Vagina (tissue), 2 donors: ENCODE measurements around the gene KATNIP. TPM values are rescaled to one million over a fixed set of nuclear protein-coding genes. Genes with fewer than 3 reads are reported as not detected.

ENCODE experiments used
- DNase-seq, 2 donors: peaks; one replicate each; pipeline ENCODE4 v3.0.0-alpha.2; 2017; ENCODE audit errors: extremely low spot score in 2 of 2
- H3K27ac ChIP-seq: fragments of 200-600 bp; sonication (generic); one replicate; pipeline ENCODE4 v1.5.1; 2019
- H3K27me3 ChIP-seq: fragments of 200-600 bp; sonication (generic); one replicate; pipeline ENCODE4 v1.5.1; 2019
- H3K36me3 ChIP-seq, 2 donors: fragments of 200-600 bp; sonication (generic); one replicate each; pipeline ENCODE4 v1.5.1; 2017 to 2019
- H3K4me1 ChIP-seq: fragments of 200-600 bp; sonication (generic); one replicate; pipeline ENCODE4 v1.5.1; 2019
- H3K4me3 ChIP-seq, 2 donors: fragments of 200-600 bp; sonication (generic); 1 replicate in 1 of 2; 2 replicates in 1 of 2; pipeline ENCODE4 v1.5.1; 2016 to 2019
- H3K9me3 ChIP-seq: fragments of 200-600 bp; sonication (generic); one replicate; pipeline ENCODE4 v1.5.1; 2019
- POLR2A ChIP-seq, 2 donors: fragments of 450-650 bp; IDR thresholded peaks; one replicate each; pipeline ENCODE4 v1.6.1; 2017; ENCODE audit warnings: antibody characterized with exemption in 2 of 2, mild to moderate bottlenecking in 2 of 2, moderate library complexity in 2 of 2
- POLR2AphosphoS5 ChIP-seq, 2 donors: sonication (generic); formaldehyde crosslinking; IDR thresholded peaks; one replicate each; pipeline ENCODE4 v1.9.0; 2017; ENCODE audit warnings: antibody characterized with exemption in 2 of 2, mild to moderate bottlenecking in 2 of 2, low read depth in 1 of 2; ENCODE audit not compliant: insufficient read depth in 1 of 2
- intact Hi-C: fragments of 100-400 bp; cut with DNase I; formaldehyde crosslinking; loops from one replicate; pipeline ENCODE4 v1.15.1; 2023
- total RNA-seq: library from RNA; depleted of rRNA; stranded (reverse); fragments of >200 nt; gene quantifications from one replicate; pipeline ENCODE4 v1.2.3, GENCODE V29; 2016
- TF ChIP-seq, protein P1 (sequence below), 3 experiments: fragments of 450-650 bp in 2 of 3; fragments of 200-600 bp in 1 of 3; sonication (generic) in 1 of 3; IDR thresholded peaks; one replicate each; pipeline ENCODE4 v1.5.1; 2017 to 2019; ENCODE audit warnings: antibody characterized with exemption in 3 of 3, mild to moderate bottlenecking in 2 of 3, moderate library complexity in 2 of 3

KATNIP gene
- total RNA-seq, 1 donor from 2014 or later, result 27.0 TPM

DNA sequence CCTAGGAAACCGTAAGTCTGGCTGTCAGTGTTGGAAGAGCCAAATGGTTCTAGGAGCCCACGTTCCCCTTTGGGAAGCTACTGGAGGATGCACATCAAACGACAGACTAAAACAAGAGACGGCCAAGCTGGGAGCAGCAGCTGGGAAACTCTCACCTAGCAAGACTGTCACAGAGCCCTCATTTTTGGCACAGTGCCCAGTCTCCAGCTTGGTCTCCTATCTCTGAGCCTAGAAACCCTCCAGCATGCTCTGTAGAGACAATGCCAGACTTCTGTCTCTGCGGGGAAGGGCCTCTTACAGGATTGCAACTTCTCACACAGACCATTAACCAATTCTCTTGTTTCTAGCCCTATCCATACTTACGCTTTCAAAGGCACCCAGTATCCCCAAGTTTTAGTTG lies 23.8 kb upstream of the KATNIP start:
- H3K4me3 ChIP-seq, result no peak overlapping the region
- DNase-seq, result no peak
- peaks cover 0 to 79% of the 10 kb centered on the region in 2 donors for H3K36me3 ChIP-seq
- no peaks in the 10 kb centered on the region for H3K9me3 ChIP-seq
- H3K4me1 ChIP-seq, result no peaks in the 10 kb centered on the region
- no peak for TF ChIP-seq POLR2A (IDR thresholded peaks at IDR 0.05)
- TF ChIP-seq POLR2AphosphoS5 (IDR thresholded peaks at IDR 0.05; ENCODE audit: insufficient read depth in 1 of 2, low read depth in 1 of 2), result no peak
- TF ChIP-seq, protein P1, sequence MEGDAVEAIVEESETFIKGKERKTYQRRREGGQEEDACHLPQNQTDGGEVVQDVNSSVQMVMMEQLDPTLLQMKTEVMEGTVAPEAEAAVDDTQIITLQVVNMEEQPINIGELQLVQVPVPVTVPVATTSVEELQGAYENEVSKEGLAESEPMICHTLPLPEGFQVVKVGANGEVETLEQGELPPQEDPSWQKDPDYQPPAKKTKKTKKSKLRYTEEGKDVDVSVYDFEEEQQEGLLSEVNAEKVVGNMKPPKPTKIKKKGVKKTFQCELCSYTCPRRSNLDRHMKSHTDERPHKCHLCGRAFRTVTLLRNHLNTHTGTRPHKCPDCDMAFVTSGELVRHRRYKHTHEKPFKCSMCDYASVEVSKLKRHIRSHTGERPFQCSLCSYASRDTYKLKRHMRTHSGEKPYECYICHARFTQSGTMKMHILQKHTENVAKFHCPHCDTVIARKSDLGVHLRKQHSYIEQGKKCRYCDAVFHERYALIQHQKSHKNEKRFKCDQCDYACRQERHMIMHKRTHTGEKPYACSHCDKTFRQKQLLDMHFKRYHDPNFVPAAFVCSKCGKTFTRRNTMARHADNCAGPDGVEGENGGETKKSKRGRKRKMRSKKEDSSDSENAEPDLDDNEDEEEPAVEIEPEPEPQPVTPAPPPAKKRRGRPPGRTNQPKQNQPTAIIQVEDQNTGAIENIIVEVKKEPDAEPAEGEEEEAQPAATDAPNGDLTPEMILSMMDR (IDR thresholded peaks at IDR 0.05), result no peak
- intact Hi-C loops, result no loop called here
- H3K27me3 ChIP-seq, result no peaks in the 10 kb centered on the region
- H3K27ac ChIP-seq, result no peak overlapping the region

DNA sequence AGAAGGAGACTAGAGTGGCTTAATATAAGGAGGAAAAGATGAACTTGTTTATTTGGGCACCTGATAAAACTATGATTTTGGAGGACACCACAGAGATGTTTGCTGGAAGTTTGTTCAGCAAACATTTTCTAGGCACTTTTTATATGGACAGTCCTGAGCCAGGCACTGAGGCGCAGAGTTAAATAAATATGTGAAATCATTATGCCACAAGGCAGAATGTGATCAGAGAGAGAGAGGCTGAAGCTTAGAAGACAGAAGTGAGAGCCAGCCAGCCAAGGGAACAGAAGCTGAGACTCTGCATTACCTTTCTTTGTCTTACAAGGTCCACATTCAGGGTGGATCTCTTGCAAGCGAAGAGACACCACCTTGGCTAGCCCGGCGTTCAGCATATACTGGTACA lies 21.6 kb upstream of the KATNIP start:
- Histone ChIP-seq H3K9me3 (no peaks in the 10 kb centered on the region), H3K4me3 (no peak overlapping the region), H3K27ac (no peak overlapping the region), H3K36me3 (peaks cover 0 to 97% of the 10 kb centered on the region in 2 donors), H3K27me3 (no peaks in the 10 kb centered on the region), H3K4me1 (no peaks in the 10 kb centered on the region)
- no peak for TF ChIP-seq POLR2A (IDR thresholded peaks at IDR 0.05)
- TF ChIP-seq, protein P1 (IDR thresholded peaks at IDR 0.05), result no peak
- TF ChIP-seq POLR2AphosphoS5 (IDR thresholded peaks at IDR 0.05; ENCODE audit: insufficient read depth in 1 of 2, low read depth in 1 of 2), result no peak
- no peak for DNase-seq
- intact Hi-C loops, result no loop called here

DNA sequence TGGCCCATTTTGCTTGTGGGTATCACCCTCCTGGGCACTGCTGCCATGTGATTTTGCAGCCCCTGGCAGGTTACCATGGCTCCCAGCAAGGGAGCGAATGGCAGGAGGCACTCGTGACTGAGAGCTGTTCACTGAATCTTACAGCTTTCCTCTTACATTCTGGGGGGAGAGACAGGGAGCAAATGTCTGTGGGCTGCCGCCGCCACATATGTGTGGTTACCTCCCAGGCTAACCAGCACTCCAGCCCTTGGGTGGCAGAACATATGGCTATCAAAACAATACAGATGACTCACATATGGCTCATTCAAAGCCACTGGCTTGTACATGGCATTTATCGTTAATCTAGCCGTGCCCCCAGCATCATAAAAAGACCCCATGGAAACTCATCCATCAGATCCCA lies 20.0 kb upstream of the KATNIP start:
- TF ChIP-seq POLR2A (IDR thresholded peaks at IDR 0.05) (no peak), POLR2AphosphoS5 (IDR thresholded peaks at IDR 0.05; ENCODE audit: insufficient read depth in 1 of 2, low read depth in 1 of 2) (no peak)
- TF ChIP-seq, protein P1 (IDR thresholded peaks at IDR 0.05), result no peak
- H3K27me3 ChIP-seq, result no peaks in the 10 kb centered on the region
- peaks cover 0 to 92% of the 10 kb centered on the region in 2 donors for H3K36me3 ChIP-seq
- no peak overlapping the region for H3K4me3 ChIP-seq
- H3K4me1 ChIP-seq, result no peaks in the 10 kb centered on the region
- H3K27ac ChIP-seq, result no peak overlapping the region
- no peaks in the 10 kb centered on the region for H3K9me3 ChIP-seq
- intact Hi-C loops, result no loop called here
- DNase-seq, result no peak

DNA sequence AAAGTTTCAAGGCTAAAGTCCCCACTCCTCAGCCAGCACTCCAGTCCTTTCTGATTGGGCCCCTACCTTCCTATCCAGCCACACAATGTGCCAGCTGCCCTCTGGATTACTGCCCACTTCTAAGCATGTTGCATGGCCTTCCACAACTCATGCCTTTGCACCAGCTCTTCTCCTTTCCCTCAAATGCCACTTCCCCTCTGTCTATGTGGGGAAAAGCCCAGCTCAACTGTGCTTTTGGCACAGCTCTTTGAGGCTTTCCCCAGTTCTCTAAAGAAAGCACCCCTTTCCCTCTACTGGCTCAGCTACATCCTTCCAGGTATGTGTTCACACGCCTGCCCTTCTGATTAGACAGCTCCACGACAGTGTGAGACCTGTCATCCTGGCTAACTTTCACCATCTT lies 18.8 kb upstream of the KATNIP start:
- intact Hi-C loops, result no loop called here
- TF ChIP-seq, protein P1 (IDR thresholded peaks at IDR 0.05), result no peak
- TF ChIP-seq POLR2AphosphoS5 (IDR thresholded peaks at IDR 0.05; ENCODE audit: insufficient read depth in 1 of 2, low read depth in 1 of 2), result no peak
- TF ChIP-seq POLR2A (IDR thresholded peaks at IDR 0.05), result no peak
- no peak for DNase-seq
- Histone ChIP-seq H3K9me3 (no peaks in the 10 kb centered on the region), H3K27me3 (no peaks in the 10 kb centered on the region), H3K36me3 (peaks cover 0 to 92% of the 10 kb centered on the region in 2 donors), H3K4me1 (no peaks in the 10 kb centered on the region), H3K27ac (no peak overlapping the region), H3K4me3 (no peak overlapping the region)

DNA sequence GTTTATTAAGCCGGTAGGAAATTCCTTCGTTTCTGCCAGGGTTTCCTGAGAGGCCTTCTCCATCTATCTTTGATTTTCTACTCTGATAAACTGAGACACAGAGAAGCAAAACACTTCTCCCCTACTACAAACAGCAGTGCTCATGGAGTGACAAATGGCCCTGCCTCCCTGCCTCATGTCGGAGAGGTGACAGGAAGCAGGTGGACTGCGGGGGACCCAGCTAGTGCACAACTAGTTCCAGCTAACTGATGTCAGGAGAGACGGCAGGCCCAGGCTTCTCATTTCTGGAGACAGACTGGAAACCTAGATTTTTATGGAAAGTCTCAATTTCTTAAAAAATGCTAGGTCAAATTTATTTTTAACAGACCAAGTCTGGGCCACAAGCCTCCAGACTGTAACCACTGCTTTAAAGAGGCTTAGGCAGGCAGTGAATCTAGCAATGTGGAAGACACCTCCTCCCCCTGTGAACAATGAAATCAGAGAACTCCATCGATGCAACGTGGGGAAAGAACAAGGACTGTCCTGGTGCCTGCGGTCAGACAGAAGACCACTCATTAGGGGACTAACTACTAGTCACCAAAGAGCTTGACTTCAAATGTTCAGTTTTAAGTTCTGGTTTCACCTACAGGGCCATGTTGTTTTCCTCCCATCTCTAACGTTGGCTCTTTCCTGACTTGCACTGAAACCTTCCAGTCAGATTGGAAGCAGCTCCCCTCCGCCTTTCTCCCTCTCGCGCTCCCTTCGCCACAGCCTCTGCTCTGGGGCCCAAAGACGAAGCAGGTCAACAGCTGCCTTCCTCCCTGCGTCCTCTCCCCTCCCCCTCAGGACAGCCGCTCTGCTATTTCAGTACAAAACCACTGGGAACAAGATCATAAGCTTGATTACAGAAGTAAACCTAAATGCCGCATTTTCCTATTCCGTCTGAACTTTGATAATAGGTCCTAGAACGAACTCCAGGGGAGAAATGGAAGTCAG lies 17.8 kb upstream of the KATNIP start:
- no peaks in the 10 kb centered on the region for H3K4me1 ChIP-seq
- intact Hi-C loops, result no loop called here
- TF ChIP-seq POLR2AphosphoS5 (IDR thresholded peaks at IDR 0.05; ENCODE audit: insufficient read depth in 1 of 2, low read depth in 1 of 2), result no peak
- TF ChIP-seq, protein P1 (IDR thresholded peaks at IDR 0.05), result no peak
- no peak for TF ChIP-seq POLR2A (IDR thresholded peaks at IDR 0.05)
- H3K27ac ChIP-seq, result no peak overlapping the region
- H3K27me3 ChIP-seq, result no peaks in the 10 kb centered on the region
- no peak overlapping the region for H3K4me3 ChIP-seq
- H3K36me3 ChIP-seq, result peaks cover 0 to 92% of the 10 kb centered on the region in 2 donors
- DNase-seq, result no peak
- no peaks in the 10 kb centered on the region for H3K9me3 ChIP-seq
